Measurements from ENCODE around the gene MAPKAPK2. TPM values are rescaled to one million over a fixed set of nuclear protein-coding genes. Genes with fewer than 3 reads are reported as not detected.

Gene MAPKAPK2
- polyA plus RNA-seq, 1 of the 3 experiments (the other 2 are of a cell fraction): 46.8 TPM

DNA sequence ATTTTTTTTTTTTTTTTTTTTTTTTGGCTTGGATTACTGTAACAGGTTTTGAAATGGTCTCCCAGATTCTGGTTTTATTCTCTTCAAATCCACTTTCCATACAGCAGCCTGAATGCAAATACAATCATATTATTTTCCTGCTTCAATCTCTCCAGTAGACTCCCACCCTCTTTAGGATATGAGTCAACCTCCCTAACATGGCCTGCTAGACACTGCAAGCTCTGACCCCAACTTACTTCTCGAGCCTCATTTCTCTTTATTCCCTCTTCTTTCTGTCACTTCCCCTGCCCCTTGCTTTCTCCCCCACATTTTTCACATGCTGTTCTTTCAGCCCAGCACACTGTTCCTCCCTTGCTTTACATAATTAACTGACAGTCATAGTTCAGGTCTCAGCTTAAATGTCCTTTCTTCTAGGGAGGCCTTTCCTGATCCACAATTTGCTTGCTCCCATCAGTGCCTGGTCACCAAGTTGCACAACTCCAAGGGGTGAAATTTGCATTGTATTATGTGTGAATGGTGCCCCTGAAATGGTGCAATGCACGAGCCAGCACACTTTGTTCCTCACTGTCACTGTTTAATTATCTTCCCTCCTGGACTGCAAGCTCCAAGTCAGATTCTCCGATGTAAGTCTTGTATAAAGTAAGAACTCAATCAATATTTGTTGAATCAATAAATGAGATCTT is 63.8 kb downstream of the MAPKAPK2 start (continued):
- TF ChIP-seq GABPA (IDR thresholded peaks at IDR 0.05; ENCODE audit: low read depth) (no peak), FOXM1 (IDR thresholded peaks at IDR 0.05; ENCODE audit: low read depth) (no peak), EZH2phosphoT487 (IDR thresholded peaks at IDR 0.05; ENCODE audit: borderline replicate concordance, low read depth) (no peak), ELF1 (IDR thresholded peaks at IDR 0.05) (no peak), TCF12 (IDR thresholded peaks at IDR 0.05) (no peak), GATA2 (CRISPR knock-in tag; IDR thresholded peaks at IDR 0.05) (no peak)

DNA sequence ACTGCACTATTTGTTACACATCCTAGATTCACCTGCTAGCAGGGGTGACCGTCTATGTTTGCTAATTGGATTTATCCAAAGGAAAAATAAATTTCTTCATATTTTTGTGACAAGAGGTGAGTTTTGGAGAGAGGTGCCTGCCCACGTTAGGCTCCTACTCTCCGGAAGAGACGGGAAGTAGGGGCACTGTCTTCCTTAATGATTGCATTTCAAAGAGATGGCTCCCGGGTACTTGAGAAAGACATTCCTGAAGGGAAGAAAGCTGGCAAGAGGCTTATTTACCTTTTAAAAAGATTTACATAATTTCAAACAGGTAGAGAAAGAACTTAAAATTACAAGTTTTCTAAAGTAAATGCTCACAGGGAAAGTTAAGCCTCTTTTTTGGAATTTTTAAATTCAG is 67.2 kb downstream of the MAPKAPK2 start:
- H3K9me2 ChIP-seq: no peaks in the 10 kb centered on the region
- TF ChIP-seq NFIC (IDR thresholded peaks at IDR 0.05; ENCODE audit: borderline replicate concordance) (no peak), RAD21 (IDR thresholded peaks at IDR 0.05; ENCODE audit: low read length) (no peak), EP300 (IDR thresholded peaks at IDR 0.05; ENCODE audit: borderline replicate concordance in 1 of 2, low read depth in 1 of 2, low read length in 1 of 2) (no peak), CHD2 (IDR thresholded peaks at IDR 0.05; ENCODE audit: low read length, partially characterized antibody) (no peak)
- H2AFZ ChIP-seq (ENCODE audit: low read depth): no peak overlapping the region
- H3K79me2 ChIP-seq (ENCODE audit: insufficient read depth): no peaks in the 10 kb centered on the region
- no peaks in the 10 kb centered on the region for H3K4me1 ChIP-seq (ENCODE audit: control insufficient read depth in 1 of 2, insufficient read depth in 2 of 2, low read depth in 1 of 2, low read length in 1 of 2)
- H3K27ac ChIP-seq (ENCODE audit: low read depth in 2 of 2, low read length in 1 of 2): no peak overlapping the region
- H3K4me3 ChIP-seq (ENCODE audit: low read depth in 2 of 2, low read length in 1 of 2): no peak overlapping the region
- no peak overlapping the region for H3K4me2 ChIP-seq
- ChIA-PET CTCF (interaction anchor here (1.7 kb wide), 1 partner anchor 9 kb away, joined by 5 read pairs; no protein-coding TSS in a partner anchor), POLR2A (no interaction called here)
- no peaks in the 10 kb centered on the region for H3K27me3 ChIP-seq (ENCODE audit: insufficient read depth)
- no peaks in the 10 kb centered on the region for H4K20me1 ChIP-seq (ENCODE audit: insufficient read depth)
- no peaks in the 10 kb centered on the region for H3K9me3 ChIP-seq
- WGBS (ENCODE audit: low lambda C conversion rate): 62% methylated on average over 5 of the region's 5 CpGs
- H3K9ac ChIP-seq: no peak overlapping the region
- DNase-seq: no peak
- no peaks in the 10 kb centered on the region for H3F3A ChIP-seq (replicated peaks; ENCODE audit: insufficient read depth)
- H3K36me3 ChIP-seq (replicated peaks in 1 of 2; ENCODE audit: control insufficient read depth in 1 of 2, insufficient read depth in 2 of 2, low read length in 1 of 2): no peaks in the 10 kb centered on the region

DNA sequence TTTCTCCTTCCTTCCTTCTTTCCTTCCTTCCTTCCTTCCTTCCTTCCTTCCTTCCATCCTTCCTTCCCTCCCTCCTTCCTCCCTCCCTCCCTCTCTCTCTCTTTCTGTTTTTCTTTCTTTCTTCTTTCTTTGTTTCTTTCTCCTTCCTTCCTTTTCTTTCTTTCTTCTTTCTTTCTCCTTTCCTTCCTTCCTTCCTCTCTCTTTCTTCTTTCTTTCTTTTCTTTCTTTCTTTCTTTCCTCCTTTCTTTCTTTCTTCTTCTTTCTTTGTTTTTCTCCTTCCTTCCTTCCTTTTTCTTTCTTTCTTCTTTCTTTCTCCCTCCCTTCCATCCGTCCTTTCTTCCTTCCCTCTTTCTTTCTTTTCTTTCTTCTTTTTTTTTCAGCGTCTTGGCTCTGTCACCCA is 67.8 kb downstream of the MAPKAPK2 start:
- ChIA-PET POLR2A (no interaction called here), CTCF (interaction anchor here (1.0 to 1.7 kb wide), 2 partner anchors 9 to 17 kb away, joined by 4 to 5 read pairs; no protein-coding TSS in a partner anchor)
- H3K9me2 ChIP-seq: no peaks in the 10 kb centered on the region
- no peak for TF ChIP-seq YY1 (IDR thresholded peaks at IDR 0.05; ENCODE audit: low read depth)
- TF ChIP-seq TCF12 (IDR thresholded peaks at IDR 0.05): no peak
- no peak for TF ChIP-seq ELF1 (IDR thresholded peaks at IDR 0.05)
- TF ChIP-seq SMC3 (IDR thresholded peaks at IDR 0.05; ENCODE audit: low read depth, low read length): no peak
- no peak for TF ChIP-seq POLR2AphosphoS5 (IDR thresholded peaks at IDR 0.05; ENCODE audit: low read depth, low read length)
- no peak for TF ChIP-seq FOXM1 (IDR thresholded peaks at IDR 0.05; ENCODE audit: low read depth)
- TF ChIP-seq NRF1 (IDR thresholded peaks at IDR 0.05; ENCODE audit: low read depth, low read length): no peak
- TF ChIP-seq RFX5 (IDR thresholded peaks at IDR 0.05; ENCODE audit: low read length): no peak
- TF ChIP-seq, protein P1, sequence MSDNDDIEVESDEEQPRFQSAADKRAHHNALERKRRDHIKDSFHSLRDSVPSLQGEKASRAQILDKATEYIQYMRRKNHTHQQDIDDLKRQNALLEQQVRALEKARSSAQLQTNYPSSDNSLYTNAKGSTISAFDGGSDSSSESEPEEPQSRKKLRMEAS (IDR thresholded peaks at IDR 0.05; ENCODE audit: low read depth): no peak
- H3K36me3 ChIP-seq (replicated peaks in 1 of 2; ENCODE audit: control insufficient read depth in 1 of 2, insufficient read depth in 2 of 2, low read length in 1 of 2): no peaks in the 10 kb centered on the region
- H3K9ac ChIP-seq: no peak overlapping the region
- no peak overlapping the region for H3K4me2 ChIP-seq
- no peaks in the 10 kb centered on the region for H3K79me2 ChIP-seq (ENCODE audit: insufficient read depth)
- H3K4me3 ChIP-seq (ENCODE audit: low read depth in 2 of 2, low read length in 1 of 2): no peak overlapping the region
- no peak overlapping the region for H2AFZ ChIP-seq (ENCODE audit: low read depth)
- no peaks in the 10 kb centered on the region for H3K27me3 ChIP-seq (ENCODE audit: insufficient read depth)
- H3K27ac ChIP-seq (ENCODE audit: low read depth in 2 of 2, low read length in 1 of 2): no peak overlapping the region
- no peaks in the 10 kb centered on the region for H3F3A ChIP-seq (replicated peaks; ENCODE audit: insufficient read depth)
- DNase-seq: no peak
- WGBS (ENCODE audit: low lambda C conversion rate): 64% methylated on average over 2 of the region's 2 CpGs
- no peaks in the 10 kb centered on the region for H4K20me1 ChIP-seq (ENCODE audit: insufficient read depth)
- H3K9me3 ChIP-seq: no peaks in the 10 kb centered on the region
- H3K4me1 ChIP-seq (ENCODE audit: control insufficient read depth in 1 of 2, insufficient read depth in 2 of 2, low read depth in 1 of 2, low read length in 1 of 2): no peaks in the 10 kb centered on the region

All from SK-N-SH (cell line).